ENCODE data around the gene KMT2C. TPM values are rescaled to one million over a fixed set of nuclear protein-coding genes. Genes with fewer than 3 reads are reported as not detected.
"Not testable (repeated sequence)": the region's sequence is repeated elsewhere in the genome, so short reads cannot be mapped to it uniquely, and the experiment has no call there.

Gene KMT2C
- total RNA-seq, 1 experiment from 2014 or later, result 8.7 TPM

DNA sequence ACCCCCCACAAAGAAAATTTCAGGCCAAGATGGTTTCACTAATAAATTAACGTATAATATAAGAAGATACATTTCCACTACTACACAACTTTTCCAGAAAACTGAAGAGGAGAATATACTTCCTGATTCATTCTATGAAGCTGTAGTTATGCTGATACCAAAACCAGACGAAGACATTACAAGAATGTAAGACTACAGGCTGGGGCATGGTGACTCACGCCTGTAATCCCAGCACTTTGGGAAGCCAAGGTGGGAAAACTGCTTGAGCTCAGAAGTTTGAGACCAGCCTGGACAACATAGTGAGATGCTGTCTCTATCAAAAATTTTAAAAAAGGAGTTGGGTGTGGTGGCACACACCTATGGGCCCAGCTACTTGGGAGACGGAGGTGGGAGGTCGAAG, 201.4 kb downstream of the KMT2C start:
- H3K36me3 ChIP-seq, H3K27me3 ChIP-seq, H3K4me3 ChIP-seq, H3K9me3 ChIP-seq: not testable (repeated sequence)
- peak; percentile 3 for DNase-seq

DNA sequence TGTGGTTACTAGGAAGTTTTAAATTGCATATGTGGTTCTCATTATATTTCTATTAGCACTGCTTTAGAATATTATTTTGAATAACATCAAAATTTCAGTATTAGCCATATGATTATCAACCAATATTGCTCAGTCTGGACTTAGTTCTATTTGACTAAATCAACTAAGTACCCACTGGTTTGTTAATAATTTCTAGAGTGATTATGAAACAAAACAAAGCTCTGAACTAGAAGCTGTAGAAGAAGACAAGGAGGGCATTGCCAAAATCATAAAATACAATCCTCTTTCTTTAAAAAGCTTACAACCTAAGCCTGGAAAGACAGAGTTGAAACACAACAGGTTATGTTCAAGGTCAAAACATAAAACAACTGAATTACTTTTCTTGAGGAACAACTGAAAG, 204.7 kb downstream of the KMT2C start:
- H3K9me3 ChIP-seq, result no peaks in the 10 kb centered on the region
- no peak for DNase-seq
- H3K36me3 ChIP-seq, result no peaks in the 10 kb centered on the region; the same call in 1 of the 2 replicates
- H3K27me3 ChIP-seq, result no peaks in the 10 kb centered on the region
- no peak overlapping the region for H3K4me3 ChIP-seq

- H3K4me3 ChIP-seq, H3K36me3 ChIP-seq, H3K27me3 ChIP-seq, H3K9me3 ChIP-seq, DNase-seq: not testable (repeated sequence)
Measured at GRCh38 chr7:152219556-152219955, 216.2 kb downstream of the KMT2C start.

- DNase-seq, H3K27me3 ChIP-seq, H3K36me3 ChIP-seq, H3K4me3 ChIP-seq, H3K9me3 ChIP-seq: not testable (repeated sequence)
Measured at GRCh38 chr7:152208766-152209165, 227.0 kb downstream of the KMT2C start.

DNA sequence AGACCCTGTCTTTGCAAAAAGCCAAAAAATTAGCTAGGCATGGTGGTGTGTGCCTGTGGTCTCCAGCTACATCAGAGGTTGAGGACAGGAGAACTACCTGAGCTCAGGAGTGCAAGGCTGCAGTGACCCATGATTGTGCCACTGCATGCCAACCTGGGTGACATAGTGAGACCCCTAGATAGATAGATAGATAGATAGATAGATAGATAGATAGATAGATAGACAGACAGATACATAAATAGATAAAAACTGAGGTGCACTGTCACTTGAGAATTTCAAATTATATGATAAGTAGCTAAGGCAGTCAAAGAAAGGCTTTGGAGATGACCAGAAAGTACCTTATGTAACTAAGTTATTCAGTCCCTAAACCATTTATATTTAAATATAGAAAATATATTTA, 231.4 kb downstream of the KMT2C start:
- not testable (repeated sequence) for DNase-seq, H3K27me3 ChIP-seq, H3K4me3 ChIP-seq, H3K36me3 ChIP-seq, H3K9me3 ChIP-seq

GRCh38 chr7:152203095-152203494, 232.7 kb downstream of the KMT2C start:
- no peak for DNase-seq
- Histone ChIP-seq H3K4me3 (no peak overlapping the region), H3K27me3 (no peaks in the 10 kb centered on the region), H3K36me3 (peaks cover 7% of the 10 kb centered on the region), H3K9me3 (no peaks in the 10 kb centered on the region)

DNA sequence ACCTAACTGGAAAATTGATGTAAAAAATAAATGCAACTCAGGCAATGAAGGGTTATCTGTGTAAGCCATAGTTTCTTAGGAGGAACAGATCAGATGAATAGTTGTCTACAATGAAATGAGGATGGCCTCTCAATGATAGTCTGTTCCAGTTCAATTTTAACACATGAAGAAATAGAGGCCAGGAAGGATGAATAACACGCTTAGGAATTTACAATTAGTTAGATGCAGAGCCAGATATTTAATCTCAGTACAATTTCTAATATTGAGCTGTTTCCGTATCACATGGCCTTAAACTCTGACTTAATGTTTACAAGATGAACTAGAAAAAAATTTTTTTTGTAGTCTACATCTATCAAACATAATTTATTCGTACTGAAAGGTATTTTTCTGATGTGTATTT, 233.7 kb downstream of the KMT2C start:
- H3K36me3 ChIP-seq, result peaks cover 7% of the 10 kb centered on the region
- H3K27me3 ChIP-seq, result no peaks in the 10 kb centered on the region
- no peaks in the 10 kb centered on the region for H3K9me3 ChIP-seq
- no peak for DNase-seq
- no peak overlapping the region for H3K4me3 ChIP-seq

GRCh38 chr7:152200395-152200794, 235.4 kb downstream of the KMT2C start:
- Histone ChIP-seq H3K36me3 (peaks cover 7% of the 10 kb centered on the region), H3K9me3 (no peaks in the 10 kb centered on the region), H3K4me3 (no peak overlapping the region), H3K27me3 (no peaks in the 10 kb centered on the region)
- no peak for DNase-seq

GRCh38 chr7:152196391-152196790, 239.4 kb downstream of the KMT2C start:
- DNase-seq, result no peak
- Histone ChIP-seq H3K4me3 (no peak overlapping the region), H3K9me3 (no peaks in the 10 kb centered on the region), H3K27me3 (no peaks in the 10 kb centered on the region), H3K36me3 (peaks cover 11% of the 10 kb centered on the region)

- no peak overlapping the region for H3K4me3 ChIP-seq
- peaks cover 6% of the 10 kb centered on the region for H3K36me3 ChIP-seq
- no peak for DNase-seq
- no peaks in the 10 kb centered on the region for H3K27me3 ChIP-seq
- H3K9me3 ChIP-seq, result no peaks in the 10 kb centered on the region
Measured at GRCh38 chr7:152193880-152194279, 241.9 kb downstream of the KMT2C start.

GRCh38 chr7:152189061-152189460, 246.7 kb downstream of the KMT2C start:
- no peaks in the 10 kb centered on the region for H3K27me3 ChIP-seq
- no peak for DNase-seq
- peaks cover 4% of the 10 kb centered on the region; the same call in 1 of the 2 replicates for H3K36me3 ChIP-seq
- no peak overlapping the region for H3K4me3 ChIP-seq
- no peaks in the 10 kb centered on the region for H3K9me3 ChIP-seq

- Histone ChIP-seq H3K36me3 (peaks cover 7% of the 10 kb centered on the region), H3K9me3 (no peaks in the 10 kb centered on the region), H3K4me3 (no peak overlapping the region), H3K27me3 (no peaks in the 10 kb centered on the region)
- no peak for DNase-seq
Measured at GRCh38 chr7:152185558-152185957, 250.2 kb downstream of the KMT2C start.

GRCh38 chr7:152180587-152180986, 255.2 kb downstream of the KMT2C start:
- H3K9me3 ChIP-seq, result no peaks in the 10 kb centered on the region
- peaks cover 30% of the 10 kb centered on the region for H3K36me3 ChIP-seq
- H3K27me3 ChIP-seq, result no peaks in the 10 kb centered on the region
- no peak for DNase-seq
- no peak overlapping the region for H3K4me3 ChIP-seq

GRCh38 chr7:152180048-152180447, 255.8 kb downstream of the KMT2C start:
- peaks cover 30% of the 10 kb centered on the region for H3K36me3 ChIP-seq
- DNase-seq, result no peak

GRCh38 chr7:152178405-152179058, 257.3 kb downstream of the KMT2C start:
- Histone ChIP-seq H3K27me3 (no peaks in the 10 kb centered on the region), H3K36me3 (peaks cover 35% of the 10 kb centered on the region), H3K9me3 (no peaks in the 10 kb centered on the region), H3K4me3 (no peak overlapping the region)
- no peak for DNase-seq

More at GRCh38 chr7:152180048-152180447, 255.8 kb downstream of the KMT2C start:
- H3K9me3 ChIP-seq, result no peaks in the 10 kb centered on the region
- no peaks in the 10 kb centered on the region for H3K27me3 ChIP-seq
- no peak overlapping the region for H3K4me3 ChIP-seq

DNA sequence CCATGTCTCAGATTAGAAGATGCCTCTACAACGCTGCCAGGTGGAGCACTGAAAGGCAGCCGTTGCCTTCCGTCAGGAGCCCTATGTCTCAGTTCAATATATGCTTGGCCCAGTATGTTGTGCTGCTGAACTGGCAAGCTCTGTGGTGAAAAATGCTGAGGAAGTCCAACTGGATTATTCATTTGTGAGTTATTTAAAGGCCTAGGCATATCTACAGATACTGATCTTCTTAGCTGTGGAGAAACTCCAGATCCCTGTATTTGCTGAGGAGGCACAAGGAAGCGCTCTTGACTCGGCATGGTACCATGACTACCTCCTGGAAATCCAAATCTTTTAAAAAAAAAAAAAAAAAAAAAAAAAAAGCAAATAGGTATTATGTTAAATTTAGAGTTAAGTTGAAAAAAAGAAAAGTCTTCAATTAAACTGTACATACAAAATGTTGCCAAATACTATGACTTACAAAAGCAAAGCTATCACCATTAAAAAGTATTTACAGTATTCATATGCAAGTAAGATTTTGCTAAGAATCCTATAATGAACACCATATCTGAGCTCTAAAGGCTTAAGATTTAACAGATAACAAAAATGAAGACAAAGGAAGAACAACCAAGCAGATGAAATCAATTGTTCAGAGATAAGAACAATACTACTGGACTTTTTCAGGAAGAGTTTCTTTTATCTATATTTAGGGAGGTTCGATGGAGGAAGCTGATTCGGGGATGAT, 258.0 kb downstream of the KMT2C start:
- Histone ChIP-seq H3K9me3 (no peaks in the 10 kb centered on the region), H3K36me3 (peaks cover 35% of the 10 kb centered on the region), H3K27me3 (no peaks in the 10 kb centered on the region), H3K4me3 (no peak overlapping the region)
- no peak for DNase-seq

- no peaks in the 10 kb centered on the region for H3K27me3 ChIP-seq
- no peak overlapping the region for H3K4me3 ChIP-seq
- no peak for DNase-seq
- H3K36me3 ChIP-seq, result peaks cover 35% of the 10 kb centered on the region
- no peaks in the 10 kb centered on the region for H3K9me3 ChIP-seq
Measured at GRCh38 chr7:152176797-152177196, 259.0 kb downstream of the KMT2C start.

Data from MG63 (cell line).